Activated CD4-positive, CD25-positive, alpha-beta regulatory T cell treated with anti-CD3 and anti-CD28 coated beads, Interleukin-2, amount 50 U/mL, for 72 hours (primary cell): Measurements from ENCODE around the gene GSX2.
A peak's percentile ranks its signal among the peaks of the same experiment; 100 is the strongest.

ENCODE experiments used
- DNase-seq: peaks from one replicate; pipeline ENCODE4 v3.0.0; 2021

GSX2 gene

DNA sequence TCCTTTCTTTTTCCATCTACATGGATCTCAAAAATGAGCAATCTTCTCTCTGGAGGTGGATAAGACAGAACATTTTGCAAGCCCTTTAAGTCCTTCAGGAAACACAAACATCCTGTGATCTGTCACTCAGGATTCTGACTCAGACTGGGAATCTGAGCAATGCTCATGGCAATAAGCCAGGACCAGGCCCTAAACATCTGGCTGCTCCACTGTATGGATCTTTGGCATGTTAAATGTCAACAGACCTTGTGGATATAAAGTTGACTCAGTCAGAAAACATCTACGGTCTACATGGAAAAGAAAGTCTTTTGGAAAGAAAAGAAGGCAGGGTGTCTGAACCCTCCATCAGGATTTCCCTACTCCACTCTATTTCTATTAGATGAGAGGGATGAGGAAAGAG lies 17.8 kb upstream of the GSX2 start:
- DNase-seq, result no peak

DNA sequence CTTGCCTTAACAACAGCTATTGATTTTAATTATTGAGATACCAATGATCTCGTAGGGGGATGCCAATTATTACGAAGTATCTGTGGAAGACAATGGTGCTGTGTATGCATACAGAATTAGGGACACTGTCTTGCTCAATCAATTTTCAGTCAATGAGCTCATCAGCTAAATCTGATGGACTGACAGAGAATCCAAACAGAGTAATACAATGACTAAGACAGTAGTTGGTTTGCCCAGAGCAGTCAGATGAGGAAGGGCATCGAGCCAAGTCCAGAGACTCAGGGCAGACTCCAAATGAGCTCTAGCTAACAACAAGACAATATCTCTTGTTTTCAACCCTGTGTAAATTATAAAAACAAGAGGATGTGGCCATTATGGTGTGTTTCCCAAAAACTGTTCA lies 14.7 kb upstream of the GSX2 start:
- DNase-seq, result no peak

DNA sequence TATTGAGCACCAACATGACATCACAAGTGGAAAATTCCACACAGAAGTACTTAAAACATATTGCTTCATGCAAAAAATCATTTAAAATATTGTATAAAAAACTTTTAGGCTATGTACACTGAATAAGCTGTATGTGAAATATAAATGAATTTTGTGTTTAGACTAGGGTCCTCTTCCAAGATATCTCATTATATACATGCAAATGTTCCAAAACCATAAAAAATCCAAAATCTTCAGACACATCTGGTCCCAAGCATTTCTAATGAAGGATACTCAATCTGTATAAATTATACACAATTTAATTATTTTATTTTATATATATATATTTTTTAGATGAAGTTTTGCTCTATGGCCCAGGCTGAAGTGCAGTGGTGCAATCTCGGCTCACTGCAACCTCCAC lies 10.1 kb upstream of the GSX2 start:
- DNase-seq, result no peak

DNA sequence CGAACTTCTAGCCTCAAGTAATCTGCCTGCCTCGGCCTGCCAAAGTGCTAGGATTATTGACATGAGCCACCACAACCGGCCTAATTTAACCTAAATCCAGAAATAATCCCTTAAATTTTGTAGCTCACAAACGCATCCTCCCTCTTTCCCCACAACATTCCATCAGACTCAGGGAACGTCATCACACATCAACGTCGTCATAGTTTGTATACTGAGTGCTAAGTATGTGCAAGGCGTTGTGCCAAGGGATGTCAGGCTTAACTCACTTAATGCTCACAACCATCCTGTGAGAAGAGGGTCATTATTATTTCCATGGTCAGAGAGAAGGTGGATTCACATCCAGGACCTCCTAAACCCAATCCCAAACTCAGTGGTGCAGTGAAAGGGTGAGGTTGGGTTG lies 9.6 kb upstream of the GSX2 start:
- DNase-seq, result no peak

GRCh38 chr4:54090804-54091623 lies 8.9 kb upstream of the GSX2 start:
- DNase-seq, result no peak

DNA sequence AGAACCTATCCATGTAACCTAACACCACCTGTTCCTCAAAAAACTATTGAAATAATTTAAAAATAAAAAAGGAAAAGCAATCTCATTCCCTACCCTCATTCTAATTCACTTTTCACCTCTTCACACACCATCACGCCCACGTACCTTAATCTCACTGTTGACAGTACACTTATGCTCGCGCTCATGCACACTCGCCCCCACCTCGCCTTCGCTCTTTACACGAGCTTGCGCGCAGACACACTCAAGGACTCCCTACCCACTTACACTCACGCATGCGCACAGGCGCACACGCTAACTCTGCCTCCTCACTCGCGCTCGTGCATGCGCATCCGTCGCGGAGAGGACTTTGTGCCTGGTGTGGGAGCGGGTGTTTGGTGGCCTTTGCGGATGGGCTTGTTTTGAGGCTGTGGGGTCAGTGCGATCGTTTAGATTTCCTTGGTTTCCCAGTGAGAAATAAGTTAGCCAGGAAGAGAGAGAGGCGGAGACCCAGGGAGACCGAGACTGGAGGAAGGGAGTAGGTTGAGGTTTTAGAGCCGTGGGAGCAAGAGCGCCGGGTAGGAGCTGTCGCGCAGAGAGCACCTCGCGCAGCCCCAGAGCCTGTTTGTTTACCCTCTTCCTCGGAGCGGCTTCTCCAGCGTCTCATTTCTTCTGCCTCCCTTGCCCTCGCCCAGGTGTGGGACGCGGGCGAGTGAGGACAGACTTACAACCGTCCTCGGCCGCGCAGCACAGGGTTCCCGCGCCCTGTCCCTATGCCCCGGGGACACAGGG lies 8.1 kb upstream of the GSX2 start:
- peak; percentile 73 for DNase-seq

DNA sequence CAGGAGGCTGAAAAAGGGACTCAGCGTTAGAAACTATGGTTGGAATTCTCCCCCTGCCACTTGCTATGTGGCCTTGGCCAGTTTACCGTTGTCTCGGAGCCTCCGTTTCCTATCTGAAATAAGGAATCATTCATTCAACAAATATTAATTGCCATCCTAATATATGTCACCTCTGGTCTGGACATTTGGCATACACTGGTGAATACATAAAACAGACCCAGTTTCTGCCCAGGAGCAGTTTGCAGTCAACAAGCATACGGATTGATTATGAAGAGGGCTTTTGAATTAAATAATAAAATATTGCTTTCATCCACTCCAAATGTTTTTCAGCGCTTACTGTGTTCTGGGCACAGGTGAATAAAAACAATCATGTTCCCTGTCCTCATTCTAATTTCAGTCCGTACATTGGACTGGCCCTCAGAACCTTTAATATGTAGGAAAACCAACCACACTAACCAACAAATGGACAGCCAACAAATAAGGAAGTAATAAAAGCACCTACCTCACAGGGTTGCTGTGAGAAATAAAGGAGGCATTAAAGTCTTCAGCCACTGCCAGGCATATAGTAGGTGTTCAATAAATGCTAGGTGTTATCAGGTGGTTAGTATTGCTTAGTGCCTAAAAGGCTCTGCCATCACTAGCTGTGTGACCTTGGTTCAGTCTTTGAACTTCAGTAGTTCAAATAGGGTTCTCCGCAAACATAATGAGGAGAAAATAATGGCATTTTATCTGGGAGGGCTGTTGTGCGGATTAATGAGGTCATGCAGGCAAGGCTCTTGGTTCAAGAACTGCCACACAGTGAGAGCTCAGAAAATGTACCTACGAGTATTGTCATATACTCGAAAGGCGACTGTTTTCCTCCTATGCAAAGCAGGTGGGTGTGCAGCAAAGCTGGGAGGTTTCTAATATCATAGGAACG lies 7.3 kb upstream of the GSX2 start:
- DNase-seq, result no peak

DNA sequence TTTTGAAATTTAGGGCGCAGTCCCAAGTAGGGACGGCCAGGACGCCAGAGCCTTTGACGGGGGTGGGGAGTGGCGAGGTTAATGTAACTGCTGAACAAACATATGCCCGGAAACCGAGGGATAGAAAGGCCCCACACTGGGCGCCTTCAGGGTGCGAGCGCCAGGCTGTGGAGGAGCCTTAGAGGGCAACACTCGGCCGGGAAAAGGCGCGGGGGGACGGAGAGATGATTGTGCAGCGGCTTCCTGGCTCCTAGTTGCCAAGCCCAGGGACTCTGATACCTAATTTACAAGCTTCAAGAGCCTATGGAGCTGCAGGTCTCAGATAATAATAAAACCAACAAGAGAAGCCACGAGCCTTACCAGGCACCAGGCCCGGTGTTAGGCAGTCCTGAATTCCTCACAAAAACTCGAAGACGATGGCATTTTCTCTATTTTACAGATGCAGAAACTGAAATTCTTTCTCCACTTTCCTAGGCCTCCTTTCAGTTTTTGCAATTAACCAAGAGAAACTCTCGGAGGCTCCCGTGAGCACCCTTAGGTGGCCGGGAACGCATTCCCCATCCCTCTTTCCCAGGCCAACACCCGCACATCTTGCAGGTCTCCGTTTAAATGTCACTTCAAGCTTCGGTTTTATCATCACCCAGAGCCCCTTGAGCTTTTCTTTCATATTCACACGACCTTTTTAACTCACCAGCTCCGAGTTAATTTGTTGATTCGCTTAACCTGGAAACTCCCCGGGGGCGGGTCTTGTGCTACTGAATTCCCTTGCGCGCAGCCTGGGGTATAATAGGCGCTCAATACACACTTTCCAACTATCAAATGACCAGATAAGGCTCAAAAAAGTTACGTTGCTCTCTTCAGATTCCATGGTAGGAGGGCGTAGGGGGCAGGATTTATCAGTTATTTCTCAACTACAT lies 6.4 kb upstream of the GSX2 start:
- DNase-seq, result no peak

GRCh38 chr4:54094451-54094850 lies 5.5 kb upstream of the GSX2 start:
- DNase-seq, result no peak

DNA sequence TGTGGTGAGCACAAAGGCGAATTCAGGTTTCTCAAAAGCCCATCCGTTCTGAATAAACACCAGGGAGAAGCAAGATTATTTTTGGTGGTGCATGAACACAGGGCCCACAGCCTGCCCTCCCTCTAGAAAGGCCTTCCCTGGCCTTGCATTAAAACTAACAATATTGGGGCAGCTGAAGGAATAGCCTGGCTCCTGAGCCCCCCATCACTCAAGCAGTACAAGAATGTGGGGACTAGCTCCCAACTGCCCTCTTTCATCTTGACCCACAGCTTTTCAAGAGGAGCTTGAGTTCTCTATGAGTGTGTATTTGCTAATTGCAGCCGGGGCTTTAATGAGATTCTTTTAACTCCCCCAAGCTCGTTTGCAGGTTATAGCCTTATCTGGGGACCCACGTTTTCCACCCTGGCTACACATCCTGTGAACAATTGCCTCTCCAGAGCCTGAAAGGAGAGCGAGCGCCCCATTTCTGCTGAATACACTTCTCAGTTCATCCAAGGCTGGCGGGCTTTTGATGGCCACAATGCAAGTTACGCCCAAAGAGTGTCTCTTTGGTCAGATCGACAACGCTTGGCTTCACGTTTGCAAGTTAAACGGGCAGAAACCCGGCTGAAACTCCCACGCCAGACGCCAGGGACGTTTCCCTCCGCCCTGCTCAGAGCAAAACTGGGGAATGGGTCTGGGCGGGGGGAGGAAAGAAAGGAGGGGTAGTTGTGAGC lies 4.7 kb upstream of the GSX2 start:
- DNase-seq, result no peak

GRCh38 chr4:54096295-54096962 lies 3.5 kb upstream of the GSX2 start:
- no peak for DNase-seq

DNA sequence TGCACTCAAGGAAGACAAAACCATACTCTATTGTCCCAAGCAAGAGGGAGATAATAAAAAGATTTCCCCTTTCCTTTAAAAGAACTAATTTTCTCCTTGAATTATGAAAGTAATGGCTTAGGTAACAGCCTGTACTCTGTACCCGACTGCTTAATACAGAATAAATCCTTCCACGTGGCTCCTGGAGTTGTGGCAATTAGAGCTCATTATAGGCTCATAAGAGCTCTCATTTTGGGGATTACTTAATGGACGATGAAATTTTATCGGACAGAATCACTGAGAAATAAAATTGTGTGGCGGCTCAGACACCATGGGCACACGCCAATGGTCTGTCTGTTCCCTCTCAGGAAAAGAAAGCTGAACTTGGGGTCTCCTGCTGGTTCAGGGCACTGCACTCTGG lies 2.8 kb upstream of the GSX2 start:
- no peak for DNase-seq

DNA sequence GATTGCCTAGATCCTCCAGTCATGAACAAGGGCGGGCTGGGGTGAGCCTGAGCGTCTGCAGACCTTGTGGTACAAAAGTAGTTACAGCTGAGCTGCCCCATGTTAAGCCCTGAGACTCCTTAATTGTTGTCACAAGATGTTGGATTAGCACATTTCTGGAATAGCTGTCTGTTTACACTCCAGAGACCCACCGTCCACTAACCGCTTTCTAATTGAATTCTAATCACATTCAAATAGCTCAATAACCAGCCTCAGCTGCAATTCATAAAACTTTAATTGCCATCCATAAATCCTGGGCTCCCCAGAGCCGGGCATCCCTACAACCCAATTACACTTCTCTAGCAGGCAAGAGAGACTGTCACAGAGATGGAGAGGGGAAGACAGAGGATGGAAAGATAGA lies 1.6 kb upstream of the GSX2 start:
- DNase-seq, result no peak

- DNase-seq, result no peak
Observed at GRCh38 chr4:54099287-54099747, 646 bp upstream of the GSX2 start.

GRCh38 chr4:54100595-54101189 lies 729 bp downstream of the GSX2 start:
- no peak for DNase-seq

GRCh38 chr4:54101190-54102041 lies 1.5 kb downstream of the GSX2 start:
- DNase-seq, result no peak

DNA sequence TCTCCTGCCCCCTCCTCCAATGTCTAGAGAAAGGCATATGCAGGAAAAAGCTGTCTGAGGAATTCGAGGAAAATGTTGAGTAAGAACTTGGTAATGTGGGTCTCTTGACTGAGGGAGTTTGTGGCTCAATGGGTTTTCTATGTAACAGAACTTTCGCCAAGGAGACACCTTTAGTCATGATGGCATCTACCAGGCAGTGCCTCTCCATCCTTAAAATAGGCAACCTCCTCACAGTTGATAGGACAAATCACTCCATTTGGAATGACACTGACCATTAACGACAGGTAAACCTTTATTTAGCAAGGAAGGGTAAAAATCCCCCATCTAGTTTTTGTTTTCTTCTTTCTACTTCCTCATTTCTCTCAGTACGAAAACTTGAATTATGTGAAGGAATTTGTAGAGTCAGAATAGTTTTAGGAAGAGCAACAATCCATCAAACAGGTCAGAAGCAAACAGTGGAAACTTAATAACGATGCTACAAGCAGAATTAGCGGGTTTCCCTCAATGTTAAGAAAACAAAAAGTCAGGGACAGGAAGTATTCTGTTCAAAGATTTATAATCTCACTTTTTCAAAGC lies 2.7 kb downstream of the GSX2 start:
- DNase-seq, result no peak

DNA sequence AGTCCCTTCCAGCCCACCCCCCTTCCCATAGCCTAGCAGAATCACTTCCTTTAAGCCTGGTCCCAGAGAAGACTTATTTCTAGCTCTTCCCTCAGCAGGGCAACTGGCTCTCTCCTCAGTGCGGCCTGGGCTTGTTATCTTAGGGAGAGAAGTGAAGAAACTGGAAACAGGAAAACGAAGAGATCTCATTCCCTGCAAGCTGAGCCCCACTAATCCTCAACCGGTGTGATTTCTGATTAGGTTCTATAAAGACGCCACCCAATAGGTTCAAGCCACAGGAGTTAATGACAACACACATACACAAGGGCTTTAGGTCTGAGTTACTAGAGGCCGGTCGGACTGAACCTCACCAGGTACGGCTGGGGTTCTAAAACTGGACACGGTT lies 3.2 kb downstream of the GSX2 start:
- no peak for DNase-seq

- no peak for DNase-seq
Observed at GRCh38 chr4:54104907-54105306, 4.9 kb downstream of the GSX2 start.
